GM18520 (cell line): ENCODE data around the gene PRDM16.

Experiments
- ATAC-seq: cut with Tn5 transposase; IDR thresholded peaks from one replicate; pipeline ENCODE4 v1.9.1; 2021; ENCODE audit not compliant: unreplicated experiment

PRDM16 gene

GRCh38 chr1:3314491-3315381, 245.7 kb downstream of the PRDM16 start:
- no peak for ATAC-seq

- ATAC-seq, result no peak
Observed at GRCh38 chr1:3315399-3316339, 246.7 kb downstream of the PRDM16 start.

GRCh38 chr1:3316340-3316943, 247.4 kb downstream of the PRDM16 start:
- ATAC-seq, result no peak

DNA sequence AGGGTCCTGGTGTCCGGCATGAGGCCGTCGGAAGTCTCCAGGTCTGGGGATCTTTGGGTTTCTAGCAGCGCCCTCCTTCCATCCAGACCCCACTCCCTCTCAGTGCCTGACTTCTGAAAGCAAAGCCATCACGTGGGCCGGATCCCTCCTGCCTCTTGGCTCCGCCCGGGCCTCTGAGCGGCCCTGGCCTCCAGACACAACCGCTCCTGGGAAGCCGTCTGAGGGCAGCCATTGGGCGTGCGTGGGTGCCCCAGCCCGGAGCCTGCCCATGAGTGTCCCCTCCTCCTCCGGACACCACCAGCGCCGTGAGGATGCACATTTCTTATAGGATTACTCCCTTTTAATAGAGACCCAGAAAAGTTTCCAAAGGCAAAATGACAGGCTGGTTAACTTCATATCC, 248.5 kb downstream of the PRDM16 start:
- ATAC-seq, result no peak

- no peak for ATAC-seq
Observed at GRCh38 chr1:3318329-3318728, 249.3 kb downstream of the PRDM16 start.

DNA sequence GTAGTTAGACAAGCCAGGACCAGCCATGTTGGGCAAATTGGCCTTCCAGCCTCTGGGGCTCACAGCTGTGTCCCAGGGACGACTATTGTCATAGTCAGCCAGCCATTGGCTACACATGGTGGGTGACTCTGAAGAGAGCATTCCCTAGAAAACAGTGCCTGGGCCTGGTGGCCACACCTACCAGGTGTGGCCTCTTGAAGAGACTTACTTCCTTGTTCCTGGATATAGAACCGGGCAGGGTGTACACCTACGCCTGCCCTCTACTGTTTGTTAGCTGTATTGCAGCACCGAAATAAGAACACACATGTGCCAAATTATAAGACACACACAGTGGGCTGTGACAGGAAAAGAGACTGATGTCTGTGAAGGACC, 250.9 kb downstream of the PRDM16 start:
- no peak for ATAC-seq

- ATAC-seq, result no peak
Observed at GRCh38 chr1:3320246-3321152, 251.5 kb downstream of the PRDM16 start.

- no peak for ATAC-seq
Observed at GRCh38 chr1:3321559-3322449, 252.8 kb downstream of the PRDM16 start.

- no peak for ATAC-seq
Observed at GRCh38 chr1:3322450-3323020, 253.5 kb downstream of the PRDM16 start.

- ATAC-seq, result no peak
Observed at GRCh38 chr1:3323021-3323795, 254.2 kb downstream of the PRDM16 start.

GRCh38 chr1:3323796-3324703, 255.0 kb downstream of the PRDM16 start:
- no peak for ATAC-seq

DNA sequence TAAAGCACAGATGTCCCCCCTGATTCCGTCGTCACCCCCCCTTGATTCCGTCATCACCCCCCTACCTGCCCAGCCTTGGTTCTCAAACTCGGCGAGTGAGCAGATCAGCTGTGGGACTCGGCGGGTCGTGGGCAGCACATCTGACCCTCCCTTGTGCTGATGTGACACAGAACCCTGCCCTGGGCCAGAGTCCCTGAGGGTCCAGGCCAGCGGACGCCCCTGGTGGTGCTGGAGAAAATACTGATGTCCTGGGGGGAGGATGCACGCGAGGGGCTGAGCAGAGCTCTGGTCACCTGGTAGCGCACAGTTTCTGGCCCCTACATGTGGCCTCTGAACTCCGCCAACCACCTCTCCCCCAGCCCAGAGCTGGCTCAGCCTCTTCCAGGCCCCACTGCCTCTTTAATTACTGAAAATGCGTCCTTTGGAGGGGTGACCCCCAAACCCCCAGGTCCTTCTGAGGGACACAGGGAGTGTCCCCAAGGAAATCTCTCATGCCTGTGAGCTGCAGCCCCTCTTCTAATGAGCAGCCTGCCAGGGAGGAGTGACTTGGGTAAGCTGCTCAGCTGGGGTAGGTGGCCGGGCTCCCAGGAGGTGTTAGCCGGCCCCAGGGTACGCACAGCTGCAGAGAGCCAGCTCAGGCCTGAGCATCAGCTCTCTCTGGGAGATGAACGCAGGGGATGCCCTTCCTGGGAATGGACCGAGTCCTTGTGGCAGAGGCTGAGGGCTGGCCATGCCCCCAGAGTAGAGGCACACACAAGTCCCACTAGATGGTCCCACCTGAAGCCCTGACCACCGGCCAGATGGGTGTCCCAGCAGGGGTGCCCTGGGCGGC, 255.9 kb downstream of the PRDM16 start:
- no peak for ATAC-seq

DNA sequence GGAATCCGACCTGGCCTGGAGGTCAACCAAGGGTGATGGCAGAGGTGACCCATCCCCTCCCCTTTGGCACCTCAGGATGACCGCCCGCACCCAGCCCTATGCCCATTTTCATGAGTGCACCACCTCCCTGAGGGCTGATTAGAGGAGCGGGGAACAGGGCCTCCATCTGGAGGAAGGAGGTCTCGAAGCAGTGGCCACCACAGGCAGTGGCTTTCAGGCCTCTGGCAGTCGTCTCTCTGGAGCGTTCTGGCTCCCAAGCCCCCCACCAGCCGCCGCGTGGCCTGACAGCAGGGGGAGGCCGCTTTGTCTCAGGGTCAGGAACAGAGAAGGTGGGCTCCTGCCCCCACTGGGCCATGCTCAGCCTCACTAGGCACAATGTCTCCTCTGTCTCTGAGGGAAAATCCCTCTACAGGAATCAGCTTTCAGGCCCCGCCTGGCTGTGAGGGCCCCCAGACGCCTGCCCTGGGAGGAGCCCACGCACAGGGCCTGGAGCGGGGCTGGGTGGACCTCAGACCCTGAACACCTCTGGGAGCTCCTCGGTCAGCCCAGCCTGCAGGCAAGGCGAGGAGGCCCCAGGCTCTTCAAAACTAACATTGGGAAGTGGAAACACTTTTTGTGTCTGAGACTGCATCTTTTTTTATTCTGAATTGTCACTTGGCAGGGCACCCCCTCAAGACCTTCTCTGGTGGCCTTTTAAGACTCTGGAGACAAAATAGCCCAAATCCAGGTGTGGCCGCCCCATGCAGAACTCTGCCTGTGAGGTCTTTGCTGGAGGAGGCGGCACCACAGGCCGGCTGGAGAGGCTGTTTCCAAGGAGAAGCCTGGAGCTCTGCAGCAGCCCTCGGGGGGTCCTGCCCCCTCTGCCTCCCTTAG, 257.7 kb downstream of the PRDM16 start:
- no peak for ATAC-seq

- ATAC-seq, result no peak
Observed at GRCh38 chr1:3327389-3327702, 258.3 kb downstream of the PRDM16 start.

DNA sequence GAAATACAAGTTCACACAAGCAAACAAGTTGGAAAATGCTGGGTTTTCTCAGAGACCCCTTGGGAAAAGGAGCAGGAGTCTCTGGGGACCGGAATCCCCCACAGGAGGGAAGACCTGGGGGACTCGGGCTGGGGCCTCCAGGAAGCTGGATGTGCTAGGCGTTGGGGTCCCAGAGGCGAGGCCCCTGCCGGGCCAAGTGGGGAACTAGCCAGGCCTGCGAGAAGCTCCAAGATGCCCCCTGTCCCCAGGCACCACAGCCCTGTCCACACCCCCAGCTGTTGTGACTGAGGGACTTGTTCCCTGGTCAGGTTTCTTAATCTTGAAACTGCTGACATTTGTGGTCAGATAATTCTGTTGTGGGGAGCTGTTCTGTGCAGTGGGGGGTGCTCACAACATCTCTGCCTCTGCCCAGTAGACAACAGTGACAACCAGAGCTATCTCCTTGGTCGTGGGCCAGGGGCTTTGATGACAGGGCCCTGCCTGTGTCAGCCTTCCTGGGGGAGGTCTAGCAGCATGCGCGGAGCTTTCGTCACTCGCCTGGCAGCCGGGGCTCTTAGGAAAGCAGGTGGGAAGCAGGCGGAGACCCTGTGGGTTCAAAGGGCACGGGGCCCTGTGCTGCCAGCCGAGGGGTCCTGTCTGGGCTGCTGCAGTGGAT, 259.1 kb downstream of the PRDM16 start:
- no peak for ATAC-seq
